K562 (cell line): ENCODE results near the gene PRAC2.

Experiments
- FOS ChIP-seq: IDR thresholded peaks from 3 replicates; pipeline ENCODE4 v1.6.1; 2011; ENCODE audit not compliant: insufficient read length; ENCODE audit errors: extremely low read depth
- HMBOX1 ChIP-seq: sonication (generic); IDR thresholded peaks from 2 replicates; pipeline ENCODE4 v1.6.1; 2016
- KLF16 ChIP-seq: IDR thresholded peaks from 2 replicates; pipeline ENCODE4 v1.6.1; 2016; ENCODE audit warnings: antibody characterized with exemption
- NCOR1 ChIP-seq: fragments of 450-650 bp; IDR thresholded peaks from 2 replicates; pipeline ENCODE4 v1.6.1; 2016; ENCODE audit warnings: mild to moderate bottlenecking, moderate library complexity
- RAD21 ChIP-seq, 2 experiments: fragments of 250-450 bp in 1 of 2; fragments of 450-650 bp in 1 of 2; sonication (Bioruptor Pico) in 1 of 2; formaldehyde crosslinking in 1 of 2; IDR thresholded peaks in 1 of 2; conservative IDR thresholded peaks in 1 of 2; 2 replicates each; pipeline versions ENCODE4 v1.4.0 to v1.8.0; 2020 to 2022; ENCODE audit warnings: mild to moderate bottlenecking in 2 of 2, moderate library complexity in 1 of 2
- REST ChIP-seq, 2 experiments: fragments of 450-650 bp; formaldehyde crosslinking in 1 of 2; IDR thresholded peaks; 2 replicates each; pipeline versions ENCODE4 v1.4.0 to v1.6.1; 2014 to 2020; ENCODE audit warnings: mild to moderate bottlenecking in 2 of 2, borderline replicate concordance in 1 of 2, low read depth in 1 of 2
- SIN3A ChIP-seq, 2 experiments: fragments of 150-350 bp in 1 of 2; IDR thresholded peaks; 2 replicates each; pipeline ENCODE4 v1.6.1; 2011 to 2016; ENCODE audit warnings: borderline replicate concordance in 2 of 2, low read depth in 2 of 2, low read length in 2 of 2, mild to moderate bottlenecking in 2 of 2, moderate library complexity in 2 of 2; ENCODE audit not compliant: control insufficient read depth in 1 of 2
- ZNF79 ChIP-seq: fragments of 250-450 bp; sonication (Bioruptor Pico); IDR thresholded peaks from 2 replicates; pipeline ENCODE4 v1.4.0; 2020; ENCODE audit warnings: low read depth, mild to moderate bottlenecking, moderate library complexity

DNA sequence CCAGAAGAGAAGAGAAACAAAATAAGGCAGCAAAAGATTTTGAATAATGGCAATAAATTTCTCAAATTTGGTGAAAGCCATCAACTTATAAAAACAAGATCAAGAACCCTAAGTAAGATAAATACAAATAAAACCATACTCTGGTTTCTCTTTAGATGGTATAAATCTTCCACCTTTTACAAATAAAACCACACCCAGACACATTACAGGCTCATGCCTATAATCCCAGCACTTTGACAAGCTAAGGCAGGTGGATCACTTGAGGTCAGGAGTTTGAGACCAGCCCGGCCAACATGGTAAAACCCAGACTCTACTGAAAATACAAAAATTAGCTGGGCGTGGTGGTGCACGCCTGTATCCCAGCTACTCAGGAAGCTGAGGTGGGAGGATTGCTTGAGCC lies 50.3 kb downstream of the PRAC2 start:
- TF ChIP-seq RAD21 (CRISPR knock-in tag; conservative IDR thresholded peaks at IDR 0.05 in 1 of 2, IDR thresholded peaks at IDR 0.05 in 1 of 2): no peak
- TF ChIP-seq KLF16: no peak
- no peak for TF ChIP-seq ZNF79 (CRISPR knock-in tag)
- TF ChIP-seq REST (IDR thresholded peaks at IDR 0.05; ENCODE audit: borderline replicate concordance): no peak
- TF ChIP-seq REST (CRISPR knock-in tag; IDR thresholded peaks at IDR 0.05; ENCODE audit: low read depth): no peak
- no peak for TF ChIP-seq SIN3A (IDR thresholded peaks at IDR 0.05; ENCODE audit: borderline replicate concordance in 2 of 2, control insufficient read depth in 1 of 2, low read depth in 2 of 2, low read length in 2 of 2)
- TF ChIP-seq NCOR1: no peak
- no peak for TF ChIP-seq HMBOX1
- no peak for TF ChIP-seq FOS
